Suprapubic skin (tissue), 3 donors: ENCODE measurements around the gene PAK2.

Source experiments
- POLR2A ChIP-seq, 2 donors: fragments of 450-650 bp; IDR thresholded peaks; one replicate each; pipeline ENCODE4 v1.6.1; 2017; ENCODE audit warnings: antibody characterized with exemption in 2 of 2, mild to moderate bottlenecking in 2 of 2, moderate library complexity in 2 of 2
- TF ChIP-seq, protein P1 (sequence below), 2 donors: fragments of 200-600 bp in 1 of 2; fragments of 450-650 bp in 1 of 2; sonication (generic) in 1 of 2; IDR thresholded peaks; one replicate each; pipeline ENCODE4 v1.5.1; 2016 to 2019; ENCODE audit warnings: antibody characterized with exemption in 2 of 2, mild to moderate bottlenecking in 1 of 2, moderate library complexity in 1 of 2

DNA sequence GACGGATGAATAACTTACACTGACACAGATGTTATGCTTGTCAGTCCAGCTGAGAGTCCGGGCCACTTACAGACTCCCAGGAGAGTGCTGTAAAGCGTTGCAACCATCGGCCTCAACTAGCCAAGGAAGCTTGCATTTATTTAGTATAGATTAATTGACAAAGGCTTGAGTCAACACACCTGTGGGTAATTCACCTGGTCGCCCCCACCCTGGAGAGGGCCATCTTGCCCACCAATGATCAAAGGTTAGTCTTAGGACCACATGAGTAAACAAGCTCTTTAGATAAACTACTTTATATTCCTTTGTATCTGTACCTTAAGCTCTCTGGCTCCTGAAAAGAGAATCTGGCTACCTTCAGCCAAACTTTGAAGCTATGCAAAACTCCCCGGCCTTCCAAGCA lies 51.0 kb downstream of the PAK2 start:
- TF ChIP-seq, protein P1, sequence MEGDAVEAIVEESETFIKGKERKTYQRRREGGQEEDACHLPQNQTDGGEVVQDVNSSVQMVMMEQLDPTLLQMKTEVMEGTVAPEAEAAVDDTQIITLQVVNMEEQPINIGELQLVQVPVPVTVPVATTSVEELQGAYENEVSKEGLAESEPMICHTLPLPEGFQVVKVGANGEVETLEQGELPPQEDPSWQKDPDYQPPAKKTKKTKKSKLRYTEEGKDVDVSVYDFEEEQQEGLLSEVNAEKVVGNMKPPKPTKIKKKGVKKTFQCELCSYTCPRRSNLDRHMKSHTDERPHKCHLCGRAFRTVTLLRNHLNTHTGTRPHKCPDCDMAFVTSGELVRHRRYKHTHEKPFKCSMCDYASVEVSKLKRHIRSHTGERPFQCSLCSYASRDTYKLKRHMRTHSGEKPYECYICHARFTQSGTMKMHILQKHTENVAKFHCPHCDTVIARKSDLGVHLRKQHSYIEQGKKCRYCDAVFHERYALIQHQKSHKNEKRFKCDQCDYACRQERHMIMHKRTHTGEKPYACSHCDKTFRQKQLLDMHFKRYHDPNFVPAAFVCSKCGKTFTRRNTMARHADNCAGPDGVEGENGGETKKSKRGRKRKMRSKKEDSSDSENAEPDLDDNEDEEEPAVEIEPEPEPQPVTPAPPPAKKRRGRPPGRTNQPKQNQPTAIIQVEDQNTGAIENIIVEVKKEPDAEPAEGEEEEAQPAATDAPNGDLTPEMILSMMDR (IDR thresholded peaks at IDR 0.05): no peak
- TF ChIP-seq POLR2A (IDR thresholded peaks at IDR 0.05): no peak
